Endodermal cell (in vitro differentiated cells): ENCODE measurements around the gene HEG1. TPM values are rescaled to one million over a fixed set of nuclear protein-coding genes. Genes with fewer than 3 reads are reported as not detected.

Source experiments
- DNase-seq: peaks from one replicate; pipeline ENCODE4 v3.0.0-alpha.2; 2017
- H3K27ac ChIP-seq: 2 replicates; pipeline ENCODE4 v1.5.1; 2013; ENCODE audit warnings: mild to moderate bottlenecking, low read depth, low read length, moderate library complexity
- H3K27me3 ChIP-seq: 2 replicates; pipeline ENCODE4 v1.6.1; 2013; ENCODE audit warnings: mild to moderate bottlenecking, low read length, moderate library complexity; ENCODE audit not compliant: insufficient read depth, control insufficient read depth, poor library complexity, severe bottlenecking
- H3K36me3 ChIP-seq: 2 replicates; pipeline ENCODE4 v1.7.0; 2013; ENCODE audit warnings: mild to moderate bottlenecking, low read length, moderate library complexity; ENCODE audit not compliant: control insufficient read depth, insufficient read depth
- H3K4me1 ChIP-seq: one replicate; pipeline ENCODE4 v1.7.0; 2013; ENCODE audit warnings: low read length; ENCODE audit not compliant: control insufficient read depth, insufficient read depth
- H3K4me3 ChIP-seq: 2 replicates; pipeline ENCODE4 v1.5.1; 2013; ENCODE audit warnings: mild to moderate bottlenecking, low read length, moderate library complexity
- H3K9ac ChIP-seq: 2 replicates; pipeline ENCODE4 v1.6.1; 2013; ENCODE audit warnings: mild to moderate bottlenecking, low read length, moderate library complexity; ENCODE audit not compliant: poor library complexity, severe bottlenecking; ENCODE audit errors: extremely low read depth
- H3K9me3 ChIP-seq: 2 replicates; pipeline ENCODE4 v1.6.1; 2013; ENCODE audit warnings: mild to moderate bottlenecking, low read length, moderate library complexity; ENCODE audit not compliant: control insufficient read depth
- H3K27ac Mint-ChIP-seq: 2 replicates; pipeline ENCODE4 v1.8.0; 2020; ENCODE audit warnings: mixed read lengths
- H3K27me3 Mint-ChIP-seq: 2 replicates; pipeline ENCODE4 v1.8.0; 2021; ENCODE audit warnings: mild to moderate bottlenecking, mixed read lengths; ENCODE audit not compliant: insufficient read depth
- H3K36me3 Mint-ChIP-seq: 2 replicates; pipeline ENCODE4 v1.8.0; 2020; ENCODE audit warnings: low read depth, mixed read lengths
- H3K4me1 Mint-ChIP-seq: 2 replicates; pipeline ENCODE4 v1.8.0; 2020; ENCODE audit warnings: mixed read lengths
- H3K4me3 Mint-ChIP-seq: 2 replicates; pipeline ENCODE4 v1.8.0; 2020; ENCODE audit warnings: mild to moderate bottlenecking, moderate library complexity, mixed read lengths
- H3K9me3 Mint-ChIP-seq: 2 replicates; pipeline ENCODE4 v1.8.0; 2020; ENCODE audit warnings: mild to moderate bottlenecking, mixed read lengths
- CTCF ChIP-seq: fragments of 200-600 bp; sonication (generic); conservative IDR thresholded peaks from 2 replicates; pipeline ENCODE4 v1.5.0; 2021; ENCODE audit warnings: antibody characterized with exemption, mild to moderate bottlenecking
- WGBS, 2 experiments: methylation state at CpG; one replicate each; pipeline versions ENCODE4 v1.1.5 to v1.1.7; 2013; ENCODE audit warnings: missing lambda C conversion rate in 2 of 2, mixed read lengths in 1 of 2; ENCODE audit not compliant: insufficient coverage in 1 of 2, insufficient read length in 1 of 2; 5-methylcytosine and 5-hydroxymethylcytosine counted together
- total RNA-seq, 2 donors: library from RNA; stranded (reverse); fragmentation: NEBNext Ultra II Directional in 1 of 2; extraction: Animal tissue kit (Norgen Biotek cat#: 25700) in 1 of 2; gene quantifications; 2 replicates in 1 of 2; 3 replicates in 1 of 2; pipeline ENCODE4 v1.2.1, GENCODE V29; 2021

Gene HEG1
- total RNA-seq, 2 donors from 2014 or later = 25.5 to 27.0 TPM

DNA sequence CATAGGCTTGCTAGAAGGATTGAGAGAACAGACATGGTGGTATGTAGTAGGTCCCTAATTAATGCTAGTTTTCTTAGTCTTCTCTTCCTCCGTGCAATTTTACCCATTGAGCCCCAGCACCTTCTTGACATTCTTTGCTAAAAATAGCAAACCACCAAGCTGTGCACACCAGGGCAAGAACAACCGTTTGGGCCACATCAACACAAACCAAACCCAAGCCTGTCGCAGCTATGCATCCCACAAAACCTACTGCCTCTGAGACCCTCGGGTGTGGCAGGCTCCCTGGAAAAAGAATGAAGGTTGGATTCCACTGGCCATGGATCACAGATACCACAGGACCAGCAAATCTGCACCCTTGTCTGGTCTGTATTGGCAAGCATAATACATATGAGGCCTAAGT is 27.1 kb downstream of the HEG1 start:
- Histone ChIP-seq H3K27ac (no peak overlapping the region), H3K4me3 (no peak overlapping the region), H3K9ac (no peak overlapping the region), H3K9me3 (no peaks in the 10 kb centered on the region), H3K36me3 (peaks cover 65% of the 10 kb centered on the region), H3K4me1 (no peaks in the 10 kb centered on the region), H3K27me3 (no peaks in the 10 kb centered on the region)
- no peak for TF ChIP-seq CTCF
- H3K4me3 Mint-ChIP-seq = no peak overlapping the region
- peaks cover 14% of the 10 kb centered on the region for H3K4me1 Mint-ChIP-seq
- no peaks in the 10 kb centered on the region for H3K27me3 Mint-ChIP-seq
- H3K36me3 Mint-ChIP-seq = peaks cover 43% of the 10 kb centered on the region
- DNase-seq = no peak
- no peaks in the 10 kb centered on the region for H3K9me3 Mint-ChIP-seq
- H3K27ac Mint-ChIP-seq = no peak overlapping the region
- 95% methylated on average over 4 of the region's 4 CpGs; no CpG with 5 or more reads in 1 of the 2 experiments for WGBS, 2 experiments

DNA sequence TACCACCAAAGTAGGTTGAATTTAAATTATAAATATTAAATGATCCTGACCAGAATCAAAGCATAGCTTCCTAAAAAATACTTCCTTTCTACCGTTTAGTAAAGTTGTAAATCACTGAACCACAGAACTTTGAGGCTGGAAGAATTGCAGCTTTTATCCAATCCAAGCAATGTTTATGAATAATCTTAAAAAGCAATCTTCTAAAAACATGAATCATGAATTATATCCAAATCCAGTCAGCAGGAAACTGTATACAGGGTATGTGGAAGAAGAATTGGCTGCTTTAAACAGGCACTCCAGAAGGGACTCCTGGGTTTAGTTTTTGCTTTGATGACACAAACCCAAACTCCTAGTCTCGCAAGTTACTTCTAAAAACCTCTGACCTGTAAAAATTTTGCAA is 30.2 kb downstream of the HEG1 start:
- no peak for TF ChIP-seq CTCF
- H3K9me3 Mint-ChIP-seq = no peaks in the 10 kb centered on the region
- no peak overlapping the region for H3K4me3 ChIP-seq
- H3K4me3 Mint-ChIP-seq = no peak overlapping the region
- H3K4me1 Mint-ChIP-seq = peaks cover 12% of the 10 kb centered on the region
- no peak for DNase-seq
- peaks cover 72% of the 10 kb centered on the region for H3K36me3 ChIP-seq
- H3K27ac ChIP-seq = no peak overlapping the region
- H3K4me1 ChIP-seq = peaks cover 4% of the 10 kb centered on the region
- no peak overlapping the region for H3K27ac Mint-ChIP-seq
- no peak overlapping the region for H3K9ac ChIP-seq
- peaks cover 45% of the 10 kb centered on the region for H3K36me3 Mint-ChIP-seq
- WGBS, 2 experiments = 86 to 97% methylated on average over 2 of the region's 2 CpGs
- no peaks in the 10 kb centered on the region for H3K9me3 ChIP-seq
- no peaks in the 10 kb centered on the region for H3K27me3 Mint-ChIP-seq
- H3K27me3 ChIP-seq = no peaks in the 10 kb centered on the region

DNA sequence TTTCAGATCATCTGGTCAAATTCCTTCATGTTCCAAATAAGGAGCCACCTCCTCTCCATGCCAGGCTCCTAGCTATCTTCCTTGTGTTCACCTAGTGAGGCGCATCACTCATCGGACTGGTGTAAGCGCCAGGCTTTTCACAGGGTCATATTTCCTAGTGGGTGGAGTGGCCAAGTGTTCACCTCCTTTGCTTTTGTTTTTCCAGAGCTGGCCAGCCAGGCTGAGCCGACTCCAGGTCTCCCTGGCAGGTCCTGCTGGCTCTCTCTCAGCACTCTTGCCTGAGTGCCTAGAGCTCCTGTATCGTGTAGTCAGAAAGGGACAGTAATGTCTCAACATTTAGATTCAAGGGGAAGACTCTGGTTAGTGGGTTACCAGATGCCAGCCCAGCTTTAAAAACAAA is 31.0 kb downstream of the HEG1 start:
- DNase-seq = no peak
- peaks cover 72% of the 10 kb centered on the region for H3K36me3 ChIP-seq
- peaks cover 12% of the 10 kb centered on the region for H3K4me1 Mint-ChIP-seq
- peaks cover 52% of the 10 kb centered on the region for H3K36me3 Mint-ChIP-seq
- peaks cover 4% of the 10 kb centered on the region for H3K4me1 ChIP-seq
- H3K9ac ChIP-seq = no peak overlapping the region
- H3K27me3 Mint-ChIP-seq = no peaks in the 10 kb centered on the region
- no peak overlapping the region for H3K4me3 ChIP-seq
- no peaks in the 10 kb centered on the region for H3K9me3 Mint-ChIP-seq
- no peak overlapping the region for H3K4me3 Mint-ChIP-seq
- no peaks in the 10 kb centered on the region for H3K9me3 ChIP-seq
- H3K27ac Mint-ChIP-seq = no peak overlapping the region
- no peak overlapping the region for H3K27ac ChIP-seq
- TF ChIP-seq CTCF = no peak
- no peaks in the 10 kb centered on the region for H3K27me3 ChIP-seq
- whole genome bisulfite sequencing, 2 experiments = 97% methylated on average over 5 of the region's 5 CpGs
